Heart left ventricle (tissue), 16 donors: ENCODE results near the gene ANKLE2. TPM values are rescaled to one million over a fixed set of nuclear protein-coding genes. Genes with fewer than 3 reads are reported as not detected.

Source experiments
- ATAC-seq, 4 donors: fragments of 200-7000 bp; cut with Tn5 transposase; one replicate each; pipeline ENCODE4 v1.9.1; 2020 to 2022; ENCODE audit warnings: moderate library complexity in 4 of 4, mild to moderate bottlenecking in 3 of 4, moderate number of reproducible peaks in 1 of 4
- DNase-seq, 5 donors: peaks; one replicate each; pipeline ENCODE4 v3.0.0-alpha.2; 2020
- H3K27ac ChIP-seq, 12 donors: fragments of 200-600 bp; sonication (generic) in 4 of 12; one replicate each; pipeline versions ENCODE4 v1.5.0 to v1.8.0; 2016 to 2022; ENCODE audit warnings: mild to moderate bottlenecking in 2 of 12
- H3K27me3 ChIP-seq, 9 donors: fragments of 200-600 bp; sonication (generic) in 2 of 9; one replicate each; pipeline versions ENCODE4 v1.5.1 to v1.8.0; 2016 to 2022; ENCODE audit warnings: mild to moderate bottlenecking in 3 of 9
- H3K36me3 ChIP-seq, 9 donors: fragments of 200-600 bp; sonication (generic) in 2 of 9; one replicate each; pipeline versions ENCODE4 v1.5.0 to v1.8.0; 2018 to 2022; ENCODE audit warnings: mild to moderate bottlenecking in 2 of 9
- H3K4me1 ChIP-seq, 12 donors: fragments of 200-600 bp; sonication (generic) in 4 of 12; one replicate each; pipeline versions ENCODE4 v1.5.0 to v1.8.0; 2016 to 2022; ENCODE audit warnings: mild to moderate bottlenecking in 3 of 12
- H3K4me3 ChIP-seq, 12 donors: fragments of 200-600 bp; sonication (generic) in 4 of 12; one replicate each; pipeline versions ENCODE4 v1.5.0 to v1.8.0; 2017 to 2022; ENCODE audit warnings: mild to moderate bottlenecking in 9 of 12, moderate library complexity in 4 of 12
- H3K9me3 ChIP-seq, 12 donors: fragments of 200-600 bp; sonication (generic) in 4 of 12; one replicate each; pipeline versions ENCODE4 v1.5.0 to v1.8.0; 2016 to 2022; ENCODE audit warnings: mild to moderate bottlenecking in 1 of 12
- POLR2A ChIP-seq, 2 donors: fragments of 450-650 bp; IDR thresholded peaks; one replicate each; pipeline ENCODE4 v1.6.1; 2017; ENCODE audit warnings: antibody characterized with exemption in 2 of 2, mild to moderate bottlenecking in 2 of 2, moderate library complexity in 2 of 2
- WGBS, 4 donors: extraction: QIAGEN DNeasy Blood & Tissue Kit in 2 of 4; methylation state at CpG; one replicate each; pipeline versions ENCODE4 v1.1.5 to v1.1.7; 2013 to 2018; 5-methylcytosine and 5-hydroxymethylcytosine counted together
- intact Hi-C, 10 donors: fragments of 100-400 bp; cut with DNase I; formaldehyde crosslinking; loops; one replicate each; pipeline versions ENCODE4 v1.11.1 to v1.14.2; 2022
- polyA plus RNA-seq, 2 donors: library from polyadenylated mRNA; stranded (reverse); fragments of 200-250 nt; gene quantifications; one replicate each; pipeline ENCODE4 v1.2.3, GENCODE V29; 2013
- total RNA-seq, 9 donors: library from RNA; depleted of rRNA in 2 of 9; stranded (reverse); fragments of >200 nt in 2 of 9; fragmentation: NEBNext Ultra II Directional in 3 of 9; extraction: Animal tissue kit (Norgen Biotek cat#: 25700) in 3 of 9; gene quantifications; one replicate each; pipeline versions ENCODE4 v1.1.0 to v1.2.4, GENCODE V29; 2016 to 2023
- TF ChIP-seq, protein P1 (sequence below), 12 donors: fragments of 200-600 bp; sonication (generic) in 4 of 12; IDR thresholded peaks; one replicate each; pipeline versions ENCODE4 v1.5.0 to v1.8.0; 2018 to 2022; ENCODE audit warnings: antibody characterized with exemption in 12 of 12, mild to moderate bottlenecking in 5 of 12
- donor health status: ischemic (EF 13 %, LVEDD 7.1; RV severe dilation, severe dysfunction).
- donor health status: healthy with polysubstance abuse.
- donor health status: DM: no; HTN: yes; CAD: no.
- donor health status: DM: no; HTN: no; CAD: no.
- donor health status: ischemic (EF 25% LVEDD 6.9; RV normal size, moderate dysfunction).
- donor health status: ischemic (EF 25% LVEDD 5.7; RV mildly dilated, moderate dysfunction).
- donor health status: healthy.
- donor health status: DM: yes; HTN: yes; CAD: no.
- donor health status: ischemic (EF 35%, LVEDD 5.7; RV mildly dilated, moderate dysfunction).
- donor health status: nonischemic (EF 11% LVEDD 7.7; RV severe dilation, severe dysfunction).
- donor health status: DM: yes; HTN: yes; CAD: no.
- donor health status: PGD.
- donor health status: ischemic (EF 29% LVEDD 5.4; RV normal size, mild dysfunction).
- donor health status: nonischemic (EF 23%, LVEDD 6.1; RV moderate dilation, normal function).

ANKLE2 gene
- total and polyA plus RNA-seq, 11 donors = 15.5 to 45.2 (median 27.8) TPM

GRCh38 chr12:132771126-132771838 lies 9.7 kb upstream of the ANKLE2 start:
- peaks cover 0 to 60% (median 18%) of the 10 kb centered on the region in 12 donors for H3K4me1 ChIP-seq
- TF ChIP-seq, protein P1, sequence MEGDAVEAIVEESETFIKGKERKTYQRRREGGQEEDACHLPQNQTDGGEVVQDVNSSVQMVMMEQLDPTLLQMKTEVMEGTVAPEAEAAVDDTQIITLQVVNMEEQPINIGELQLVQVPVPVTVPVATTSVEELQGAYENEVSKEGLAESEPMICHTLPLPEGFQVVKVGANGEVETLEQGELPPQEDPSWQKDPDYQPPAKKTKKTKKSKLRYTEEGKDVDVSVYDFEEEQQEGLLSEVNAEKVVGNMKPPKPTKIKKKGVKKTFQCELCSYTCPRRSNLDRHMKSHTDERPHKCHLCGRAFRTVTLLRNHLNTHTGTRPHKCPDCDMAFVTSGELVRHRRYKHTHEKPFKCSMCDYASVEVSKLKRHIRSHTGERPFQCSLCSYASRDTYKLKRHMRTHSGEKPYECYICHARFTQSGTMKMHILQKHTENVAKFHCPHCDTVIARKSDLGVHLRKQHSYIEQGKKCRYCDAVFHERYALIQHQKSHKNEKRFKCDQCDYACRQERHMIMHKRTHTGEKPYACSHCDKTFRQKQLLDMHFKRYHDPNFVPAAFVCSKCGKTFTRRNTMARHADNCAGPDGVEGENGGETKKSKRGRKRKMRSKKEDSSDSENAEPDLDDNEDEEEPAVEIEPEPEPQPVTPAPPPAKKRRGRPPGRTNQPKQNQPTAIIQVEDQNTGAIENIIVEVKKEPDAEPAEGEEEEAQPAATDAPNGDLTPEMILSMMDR (IDR thresholded peaks at IDR 0.05) = no peak
- no peak for TF ChIP-seq POLR2A (IDR thresholded peaks at IDR 0.05)
- no peak for DNase-seq
- WGBS, 4 donors = 87 to 96% (median 94%) methylated on average over 12 to 15 of the region's 15 CpGs
- no peak overlapping the region for H3K4me3 ChIP-seq
- intact Hi-C loops = no loop called here
- H3K27me3 ChIP-seq = no peaks in the 10 kb centered on the region
- no peak for ATAC-seq
- H3K36me3 ChIP-seq = peaks cover 0 to 69% (median 64%) of the 10 kb centered on the region in 9 donors
- H3K27ac ChIP-seq = peak overlapping the region in 1 of 12 donors; percentile 92
- no peaks in the 10 kb centered on the region for H3K9me3 ChIP-seq

- WGBS, 4 donors = 29 to 35% (median 31%) methylated on average over 18 to 27 of the region's 27 CpGs
- peak; percentile 72 to 88 (median 86) for DNase-seq
- peak; percentile 12 to 56 (median 44) for ATAC-seq
- H3K4me3 ChIP-seq = peak overlapping the region in 5 of 12 donors; percentile 1 to 37 (median 16)
- H3K27me3 ChIP-seq = no peaks in the 10 kb centered on the region
- H3K27ac ChIP-seq = peak overlapping the region; percentile 38 to 92 (median 66)
- peaks cover 0 to 67% (median 26%) of the 10 kb centered on the region in 12 donors for H3K4me1 ChIP-seq
- H3K36me3 ChIP-seq = peaks cover 0 to 23% (median 20%) of the 10 kb centered on the region in 9 donors
- no peak for TF ChIP-seq POLR2A (IDR thresholded peaks at IDR 0.05)
- TF ChIP-seq, protein P1 (IDR thresholded peaks at IDR 0.05) = no peak
- intact Hi-C loops = loop anchor here in 3 of 10 donors (2.0 to 10.0 kb wide), 3 partner anchors 56 to 138 kb away; partner anchors contain the start of genes CHFR (in 2 of the 3) and PGAM5 (in 1 of the 3)
- H3K9me3 ChIP-seq = no peaks in the 10 kb centered on the region
Measured at GRCh38 chr12:132766380-132767085, 4.9 kb upstream of the ANKLE2 start.

GRCh38 chr12:132765361-132765760 lies 3.7 kb upstream of the ANKLE2 start:
- Histone ChIP-seq H3K27me3 (no peaks in the 10 kb centered on the region), H3K4me3 (no peak overlapping the region), H3K9me3 (no peaks in the 10 kb centered on the region), H3K36me3 (peaks cover 0 to 12% (median 11%) of the 10 kb centered on the region in 9 donors), H3K27ac (no peak overlapping the region), H3K4me1 (peaks cover 3 to 60% (median 31%) of the 10 kb centered on the region in 12 donors)
- TF ChIP-seq, protein P1 (IDR thresholded peaks at IDR 0.05) = no peak
- no peak for TF ChIP-seq POLR2A (IDR thresholded peaks at IDR 0.05)
- ATAC-seq (no peak), DNase-seq (peak in 1 of 5 donors; percentile 6)
- intact Hi-C loops = loop anchor here in 3 of 10 donors (10.0 kb wide), 2 partner anchors 119 to 139 kb away; partner anchors contain the start of gene CHFR (in 2 of the 3)
- WGBS, 4 donors = 59 to 87% (median 72%) methylated on average over 11 of the region's 11 CpGs

DNA sequence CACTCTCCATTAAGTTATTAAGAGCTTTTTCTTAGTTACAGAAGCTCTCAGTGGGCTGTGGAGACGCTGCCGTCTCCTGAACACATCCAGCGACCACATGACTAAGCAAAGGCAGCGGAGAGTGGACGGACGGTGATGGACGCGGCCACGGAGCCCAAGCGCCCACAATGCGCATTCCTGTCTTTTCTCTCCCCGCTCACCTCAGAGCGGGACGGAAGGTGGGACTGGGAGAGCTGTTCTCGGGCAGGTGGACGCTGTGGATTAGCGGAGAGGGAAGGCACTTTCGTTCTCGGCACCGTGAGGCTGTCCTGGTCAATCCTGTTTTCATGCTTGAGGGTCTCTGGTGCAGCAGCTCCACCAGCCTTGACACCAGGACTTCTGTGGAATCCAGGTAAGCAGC lies 2.6 kb upstream of the ANKLE2 start:
- Histone ChIP-seq H3K27me3 (no peaks in the 10 kb centered on the region), H3K36me3 (peaks cover 0 to 6% (median 0%) of the 10 kb centered on the region in 9 donors), H3K27ac (no peak overlapping the region), H3K9me3 (no peaks in the 10 kb centered on the region), H3K4me1 (peaks cover 4 to 60% (median 39%) of the 10 kb centered on the region in 12 donors), H3K4me3 (no peak overlapping the region)
- intact Hi-C loops = loop anchor here in 3 of 10 donors (10.0 kb wide), 2 partner anchors 121 to 141 kb away; partner anchors contain the start of gene CHFR (in 2 of the 3)
- WGBS, 4 donors = 92 to 98% (median 94%) methylated on average over 20 of the region's 20 CpGs
- ATAC-seq (no peak), DNase-seq (peak in 1 of 5 donors; percentile 53)
- no peak for TF ChIP-seq POLR2A (IDR thresholded peaks at IDR 0.05)
- TF ChIP-seq, protein P1 (IDR thresholded peaks at IDR 0.05) = no peak
